HG03571 (cell line): ENCODE results near the gene ITGBL1.
A peak's percentile ranks its signal among the peaks of the same experiment; 100 is the strongest.

Source experiments
- ATAC-seq: cut with Tn5 transposase; IDR thresholded peaks from one replicate; pipeline ENCODE4 v1.9.1; 2021; ENCODE audit not compliant: unreplicated experiment

The ITGBL1 gene

DNA sequence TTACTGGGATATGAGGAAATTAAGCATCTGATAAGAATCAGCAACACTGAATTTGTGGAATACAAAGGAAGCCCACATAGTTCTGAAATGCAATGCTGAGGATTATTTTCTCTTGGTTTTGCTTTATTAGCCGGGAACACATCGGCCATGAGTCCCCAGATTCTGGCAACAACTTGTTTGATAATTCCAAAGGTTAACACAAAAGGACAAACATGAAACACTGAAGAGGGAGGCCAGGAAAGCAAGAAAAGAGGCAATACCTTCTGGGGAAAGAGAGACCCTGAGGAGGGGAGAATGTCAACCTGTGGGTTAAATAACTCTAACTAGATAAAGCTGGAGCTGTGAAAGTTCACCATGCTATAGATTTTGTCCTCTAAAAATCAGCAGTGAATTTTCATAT, 285.9 kb downstream of the ITGBL1 start:
- ATAC-seq = no peak

DNA sequence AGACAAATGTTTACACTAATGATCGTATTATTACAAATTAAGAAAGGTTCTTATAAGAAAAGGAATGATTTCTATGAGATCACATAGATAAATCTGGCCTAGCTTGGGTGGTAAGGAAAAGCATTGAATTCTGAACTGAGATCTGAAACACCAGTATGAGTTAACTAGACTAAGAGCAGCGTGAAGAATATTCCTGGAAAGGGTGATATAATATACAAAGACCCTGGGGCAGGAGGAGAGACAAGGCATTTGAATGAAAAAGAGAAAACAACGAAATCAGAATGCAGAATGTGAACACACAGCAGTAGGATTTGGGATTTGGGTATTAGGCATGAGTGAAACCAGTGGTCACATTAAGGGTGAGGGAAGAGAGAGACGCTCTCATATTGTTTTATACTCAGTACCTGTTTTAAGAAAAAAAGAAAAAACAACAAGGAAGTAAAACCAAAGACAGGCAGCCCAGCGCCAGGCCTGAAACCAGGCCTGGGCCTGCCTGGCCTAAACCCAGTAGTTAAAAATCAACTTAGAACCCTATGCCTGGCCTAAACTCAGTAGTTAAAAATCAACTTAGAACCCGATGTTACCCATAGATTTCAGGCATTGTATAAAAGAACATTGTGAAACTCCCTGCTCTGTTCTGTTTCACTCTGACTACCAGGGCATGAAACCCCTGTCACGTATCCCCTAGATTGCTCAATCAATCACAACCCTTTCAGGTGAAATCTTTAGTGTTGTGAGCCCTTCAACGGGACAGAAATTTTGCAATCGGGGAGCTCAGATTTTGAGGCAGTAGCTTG, 287.1 kb downstream of the ITGBL1 start:
- ATAC-seq = peak; percentile 97

DNA sequence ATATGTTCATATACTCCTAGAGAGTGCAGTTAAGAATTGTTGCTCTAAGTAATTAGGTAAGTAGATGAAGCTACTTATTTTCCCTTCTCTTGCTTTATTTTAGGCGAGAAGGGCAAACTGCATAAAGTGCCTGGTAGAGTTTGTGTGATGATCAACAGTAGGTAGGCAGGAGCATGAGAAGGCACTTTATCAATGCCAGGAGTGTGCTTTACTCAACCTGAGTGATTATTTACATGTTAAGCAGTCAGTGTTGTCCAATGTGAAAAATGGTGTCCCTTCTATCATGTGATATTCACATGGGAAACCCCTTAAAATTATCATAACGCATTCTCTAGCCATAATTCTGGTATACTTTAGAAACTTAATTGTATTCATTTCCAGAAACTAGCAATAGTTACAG, 294.0 kb downstream of the ITGBL1 start:
- ATAC-seq = no peak

DNA sequence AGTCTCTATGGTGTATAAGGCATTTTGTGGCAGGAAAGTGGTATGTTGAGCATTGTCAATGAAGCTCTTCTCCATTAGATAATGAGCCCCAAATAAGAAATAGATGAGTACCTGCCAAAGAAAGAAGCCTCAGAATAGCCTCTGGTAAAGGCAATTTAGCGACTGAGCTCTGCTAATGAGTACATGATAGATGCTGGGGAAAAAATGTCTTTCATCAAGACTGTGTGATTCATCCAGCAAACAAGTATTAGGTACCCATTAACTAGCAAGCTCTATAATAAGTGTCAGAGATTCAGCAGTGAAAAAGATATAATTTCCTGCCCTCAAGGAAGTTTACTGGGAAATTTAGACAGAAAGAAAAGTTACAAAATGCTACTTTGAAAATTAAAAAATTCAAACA, 294.6 kb downstream of the ITGBL1 start:
- ATAC-seq = peak; percentile 80

DNA sequence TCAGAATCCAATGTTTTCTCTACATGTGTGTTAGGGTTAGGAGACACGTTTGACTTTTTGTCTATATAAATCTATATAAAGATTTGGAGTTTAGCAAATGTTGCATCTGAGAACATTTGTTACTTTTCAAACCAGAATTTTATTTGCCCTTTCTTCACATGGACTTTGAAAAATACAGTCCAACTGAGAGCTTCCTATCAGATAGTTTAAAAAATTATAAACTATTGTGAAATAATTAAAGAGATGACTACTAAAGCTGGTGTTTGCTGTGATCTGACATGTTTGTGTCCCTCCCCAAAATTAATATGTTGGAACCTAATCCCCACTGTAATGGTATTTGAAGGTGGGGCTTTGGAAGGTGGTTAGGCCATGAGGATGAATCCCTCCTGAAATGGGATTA, 297.1 kb downstream of the ITGBL1 start:
- ATAC-seq = no peak

DNA sequence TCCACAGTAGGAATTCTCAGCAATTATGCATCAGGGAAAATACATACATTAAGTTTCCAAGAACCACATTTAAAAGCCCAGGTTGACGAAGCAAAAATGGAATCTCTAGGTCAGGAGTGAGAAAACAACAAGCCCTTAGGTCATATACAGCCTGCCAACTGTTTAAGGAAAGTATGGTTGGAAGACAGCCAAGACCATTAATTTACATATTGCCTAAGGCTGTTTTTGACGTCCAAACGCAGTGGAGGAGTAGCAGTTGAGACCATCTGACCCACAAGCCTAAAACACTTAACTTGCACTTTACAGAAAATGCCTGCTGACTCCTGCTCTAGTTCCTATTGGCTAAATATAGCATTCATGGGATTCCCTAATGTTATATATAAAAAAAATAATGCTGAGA, 299.0 kb downstream of the ITGBL1 start:
- no peak for ATAC-seq

DNA sequence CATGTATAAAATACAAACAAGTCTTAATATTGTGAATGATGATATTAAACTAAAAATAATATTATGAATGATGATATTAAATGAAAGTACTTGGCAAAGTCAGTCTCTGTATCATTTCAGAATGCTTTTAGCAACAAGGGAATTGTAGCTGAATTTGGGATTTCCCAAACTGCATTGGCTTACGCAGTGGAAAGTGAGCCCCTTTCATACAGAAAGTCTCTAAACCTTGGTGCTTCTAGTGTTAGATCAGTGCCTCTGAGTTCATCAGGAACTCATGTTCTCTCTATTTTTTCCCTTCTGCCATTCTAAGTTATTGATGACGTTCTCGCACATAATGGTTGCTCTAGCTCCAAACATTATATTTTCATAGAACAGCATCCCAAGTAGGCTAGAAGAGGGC, 300.0 kb downstream of the ITGBL1 start:
- ATAC-seq = no peak

DNA sequence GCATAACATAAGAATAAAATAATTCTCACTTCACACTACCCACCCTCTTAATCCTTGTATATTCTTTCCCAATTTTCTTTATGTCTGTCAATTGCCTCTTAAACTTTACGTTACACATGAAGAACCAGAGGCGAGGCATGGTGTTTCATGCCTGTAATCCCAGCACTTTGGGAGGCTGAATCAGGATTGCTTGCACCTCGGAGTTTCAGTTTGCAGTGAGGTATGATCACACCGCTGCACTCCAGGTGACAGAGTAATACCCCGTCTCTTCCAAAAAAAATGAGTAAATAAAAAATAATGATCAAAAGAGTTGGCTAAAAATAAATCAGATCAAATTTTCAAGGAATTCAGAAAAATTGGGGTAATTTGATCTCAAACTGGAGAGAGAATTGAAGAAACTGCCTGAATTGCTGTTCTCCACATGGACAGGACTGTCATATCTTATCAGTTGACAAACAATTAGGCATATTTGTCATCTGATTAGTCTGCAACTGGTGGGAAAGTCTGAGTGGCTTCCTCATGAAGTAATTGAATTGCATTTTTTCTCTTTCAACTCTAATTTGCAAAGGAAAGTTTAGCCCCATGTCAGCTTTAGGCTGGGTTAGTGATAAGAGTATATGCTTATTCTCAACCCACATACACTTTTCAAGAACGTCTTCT, 302.9 kb downstream of the ITGBL1 start:
- no peak for ATAC-seq

DNA sequence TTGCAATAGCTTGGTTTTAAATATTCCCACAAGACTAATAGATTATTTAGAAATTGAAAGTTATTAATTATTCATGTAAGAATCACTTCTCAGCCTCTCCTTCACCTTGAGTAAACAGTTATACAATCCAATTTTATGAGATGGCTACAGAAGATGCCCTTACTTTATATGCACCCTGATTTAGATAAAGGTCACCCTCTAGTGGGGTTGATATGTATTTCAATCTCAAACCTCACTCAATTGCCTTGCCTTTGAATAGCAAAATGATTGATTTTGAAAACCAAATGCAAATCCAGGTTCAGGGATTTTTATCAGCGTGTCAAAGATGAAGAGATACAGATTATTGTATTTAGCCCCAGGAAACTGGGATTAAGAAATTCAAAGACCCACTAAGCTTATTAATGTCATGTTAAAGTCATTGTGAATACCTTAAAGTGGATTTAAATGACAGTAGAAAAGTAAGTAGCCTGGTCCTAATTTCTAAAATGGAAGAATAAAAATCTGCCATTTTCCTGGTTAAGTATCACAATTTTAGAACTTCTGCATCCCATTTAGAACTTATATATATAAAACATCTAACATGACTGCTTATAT, 305.1 kb downstream of the ITGBL1 start:
- peak; percentile 85 for ATAC-seq

DNA sequence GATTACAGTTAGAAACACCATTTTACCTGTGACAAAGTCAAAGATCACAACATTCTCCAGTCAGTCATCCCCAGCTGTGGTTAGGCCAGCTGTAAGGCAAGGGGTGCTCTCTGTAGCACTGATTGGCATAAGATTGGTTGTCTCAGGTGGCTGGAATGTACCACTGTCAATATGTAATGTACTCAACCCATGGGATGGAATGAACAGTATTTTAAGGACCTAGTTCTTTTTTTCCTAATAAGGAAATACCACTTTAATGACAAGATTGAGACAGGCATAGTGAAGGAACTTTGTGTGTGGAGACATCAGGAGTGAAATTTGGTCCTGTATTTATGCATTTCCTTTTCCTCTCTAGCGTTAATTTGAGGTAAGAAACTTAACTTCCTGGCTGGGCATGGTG, 310.7 kb downstream of the ITGBL1 start:
- ATAC-seq = no peak
